GM19438 (cell line): Measurements from ENCODE around the gene STK24.
"Not testable (repeated sequence)": the region's sequence is repeated elsewhere in the genome, so short reads cannot be mapped to it uniquely, and the experiment has no call there.

Experiments
- ATAC-seq: cut with Tn5 transposase; IDR thresholded peaks from one replicate; pipeline ENCODE4 v1.9.1; 2021; ENCODE audit warnings: low read depth; ENCODE audit not compliant: unreplicated experiment

The STK24 gene

DNA sequence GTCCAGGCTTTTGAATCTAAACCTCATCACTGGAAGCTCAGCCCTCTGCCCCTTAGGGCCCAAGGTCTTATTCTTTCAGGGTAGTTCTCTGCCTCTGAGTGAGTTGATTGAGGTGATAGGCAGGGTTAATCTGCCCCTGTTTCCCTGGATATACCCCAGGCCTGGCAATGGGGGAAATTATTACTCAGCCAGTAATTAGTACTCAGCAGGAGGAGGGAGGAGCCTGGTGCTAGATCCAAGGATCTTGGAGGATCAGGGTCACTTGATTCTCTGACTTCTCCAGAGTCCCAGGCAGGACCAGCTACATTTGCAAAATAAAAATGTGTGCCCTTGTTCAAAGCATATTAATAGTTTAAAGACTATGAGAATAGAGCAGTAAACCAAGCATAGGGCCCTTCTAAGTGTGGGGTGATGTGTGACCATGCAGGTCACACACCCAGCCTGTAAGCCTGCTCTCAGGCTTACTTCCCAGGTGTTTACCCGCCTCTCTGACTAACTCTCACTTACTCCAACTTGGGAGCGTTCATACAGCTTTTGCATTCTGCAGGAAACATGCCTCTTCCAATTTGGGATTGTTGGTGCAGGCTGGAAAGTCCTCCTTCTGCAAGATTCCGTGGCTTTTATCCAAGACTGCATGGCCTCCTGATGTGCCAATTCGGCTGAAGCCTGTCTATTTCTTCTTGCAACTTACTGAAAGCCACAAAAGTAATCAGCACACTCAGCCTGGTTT, 7.9 kb upstream of the STK24 start:
- ATAC-seq = no peak

- no peak for ATAC-seq
Observed at GRCh38 chr13:98582947-98583346, 6.0 kb upstream of the STK24 start.

- ATAC-seq = no peak
Observed at GRCh38 chr13:98581971-98582702, 5.2 kb upstream of the STK24 start.

- no peak for ATAC-seq
Observed at GRCh38 chr13:98581381-98581780, 4.5 kb upstream of the STK24 start.

GRCh38 chr13:98580420-98580819, 3.5 kb upstream of the STK24 start:
- no peak for ATAC-seq

DNA sequence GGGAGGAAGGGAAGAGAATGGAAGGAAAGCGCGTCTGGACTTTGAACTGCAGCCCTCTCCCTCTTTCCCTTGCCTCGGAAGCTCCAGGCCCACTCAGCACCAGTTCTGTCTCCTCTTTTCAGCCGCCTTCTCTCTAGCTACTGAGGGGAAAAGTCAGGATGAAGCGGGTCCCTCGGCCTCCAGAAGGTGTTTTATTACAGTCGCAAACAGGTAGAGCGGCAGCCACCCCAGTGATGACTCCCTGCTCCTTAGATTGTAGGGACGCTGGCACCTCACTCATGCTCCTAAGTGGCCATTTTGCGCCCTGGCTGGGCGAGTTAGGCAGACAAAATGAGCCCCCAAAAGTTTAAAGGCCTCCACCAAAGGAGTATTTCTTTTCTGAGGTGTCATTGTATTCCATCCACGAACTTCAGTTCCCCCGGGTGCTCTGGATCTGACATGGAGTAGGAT, 954 bp upstream of the STK24 start:
- no peak for ATAC-seq

DNA sequence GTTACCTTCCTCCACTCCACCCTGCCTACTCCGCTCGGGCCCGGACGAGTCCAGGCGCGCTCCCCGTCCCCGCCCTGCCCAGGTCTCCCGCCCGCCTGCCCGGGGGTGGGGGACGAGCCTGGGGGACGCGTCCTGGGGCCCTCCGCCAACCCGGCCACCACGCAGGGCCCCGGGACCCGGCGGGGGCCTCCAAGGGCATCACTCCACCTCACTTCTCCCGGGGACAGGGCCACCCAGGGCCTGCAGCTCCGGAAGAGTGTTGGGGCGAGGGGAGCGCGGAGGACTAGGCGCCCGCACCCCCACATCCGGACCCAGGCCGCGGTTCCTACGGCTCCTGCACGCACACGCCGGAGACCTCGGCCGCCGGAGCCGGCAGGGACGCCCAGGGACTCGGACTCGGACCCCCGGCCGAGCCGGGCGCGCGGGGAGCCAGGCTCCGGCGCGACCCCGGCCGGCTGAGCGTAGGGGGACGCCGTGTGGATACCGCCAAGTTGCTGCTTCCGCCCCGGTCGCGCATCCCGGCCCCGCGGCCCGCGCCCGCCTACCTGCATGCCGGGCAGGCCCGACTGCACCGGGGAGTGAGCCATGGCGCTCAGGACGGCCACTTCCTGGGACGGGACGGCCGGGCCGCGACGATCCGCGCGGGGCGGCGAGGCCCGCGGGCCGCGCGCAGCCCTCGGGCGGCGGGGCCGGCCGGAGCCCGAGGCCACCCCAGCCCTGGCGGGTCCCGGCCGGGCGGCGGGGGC, 534 bp downstream of the STK24 start:
- ATAC-seq = peak; percentile 30

DNA sequence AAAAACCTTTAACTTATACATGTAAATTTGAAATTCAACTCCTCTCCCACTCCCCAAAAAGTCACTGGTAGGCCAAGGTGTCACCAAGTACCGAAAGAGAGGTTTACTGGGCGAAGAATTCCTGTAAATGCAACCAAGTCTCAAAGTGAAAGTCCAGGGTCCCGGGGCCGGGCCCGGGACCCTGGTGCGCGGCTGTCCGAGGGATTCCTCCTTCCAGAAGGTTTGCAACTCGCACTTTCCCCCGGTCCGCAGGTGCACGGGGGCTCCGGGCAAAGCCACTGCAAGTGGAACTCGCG, 1.1 kb downstream of the STK24 start:
- ATAC-seq = no peak

DNA sequence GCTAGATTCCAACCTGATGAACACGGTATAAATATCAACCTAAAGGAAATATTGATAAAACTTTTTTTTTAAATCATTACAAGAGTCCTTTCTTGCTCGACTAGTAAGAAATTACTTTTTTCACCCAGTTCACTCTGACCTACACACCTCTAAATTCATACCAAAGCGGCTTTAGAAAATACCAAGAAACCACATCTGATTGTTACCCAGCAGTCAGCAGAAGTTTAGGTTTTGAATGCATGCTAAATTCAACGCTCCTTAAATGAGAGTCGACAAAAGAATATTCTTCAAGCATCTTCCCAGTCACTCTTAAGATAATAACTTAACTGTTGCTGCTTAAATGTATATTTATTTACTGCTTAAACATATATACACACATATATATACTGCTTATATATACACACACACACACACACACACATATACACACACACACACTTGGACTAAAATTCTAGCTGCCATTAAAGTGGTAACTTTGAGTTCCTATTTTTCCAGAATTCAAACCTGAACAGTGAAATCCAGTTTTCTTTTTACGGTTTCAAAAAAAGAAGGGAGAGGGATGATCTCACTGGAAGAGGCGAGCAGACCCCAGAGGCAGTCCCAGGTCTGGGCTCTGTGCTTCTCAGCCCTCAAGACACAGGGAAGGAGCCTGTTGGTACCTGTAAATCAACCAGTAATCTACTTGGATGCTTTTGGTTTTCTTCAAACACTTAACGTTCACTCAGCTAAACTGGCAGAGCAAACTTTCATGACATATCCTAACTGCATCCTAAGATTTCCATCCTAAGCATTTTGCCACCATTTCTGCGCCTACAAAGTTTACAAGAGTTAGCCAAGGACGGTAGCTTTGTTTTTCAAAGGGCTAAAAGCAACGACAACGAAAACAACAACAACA, 1.7 kb downstream of the STK24 start:
- no peak for ATAC-seq

GRCh38 chr13:98571955-98572662, 4.8 kb downstream of the STK24 start:
- ATAC-seq = no peak

DNA sequence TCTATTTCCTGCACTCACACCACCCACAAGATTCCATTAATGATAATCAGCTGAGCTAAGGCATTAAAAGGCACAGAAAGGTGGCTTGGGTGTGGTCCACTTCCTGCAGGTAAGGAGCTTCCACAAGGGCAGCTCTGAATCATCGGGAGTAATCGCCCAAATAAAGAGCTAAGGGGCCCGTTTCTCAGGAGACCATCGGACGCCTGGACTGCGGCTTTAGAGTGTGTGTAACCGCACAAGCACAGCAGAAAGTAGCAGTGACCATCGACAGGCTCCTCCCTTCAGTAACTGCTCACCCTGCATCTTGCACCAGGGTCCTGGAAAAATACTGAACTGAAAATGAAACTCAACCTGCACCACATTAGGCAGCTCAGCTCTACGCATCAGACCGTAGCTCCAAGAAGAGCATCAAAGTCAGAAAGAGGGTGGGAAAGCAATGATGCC, 6.0 kb downstream of the STK24 start:
- ATAC-seq = peak; percentile 79

GRCh38 chr13:98569494-98570367, 7.2 kb downstream of the STK24 start:
- not testable (repeated sequence) for ATAC-seq

- no peak for ATAC-seq
Observed at GRCh38 chr13:98568918-98569317, 8.0 kb downstream of the STK24 start.

DNA sequence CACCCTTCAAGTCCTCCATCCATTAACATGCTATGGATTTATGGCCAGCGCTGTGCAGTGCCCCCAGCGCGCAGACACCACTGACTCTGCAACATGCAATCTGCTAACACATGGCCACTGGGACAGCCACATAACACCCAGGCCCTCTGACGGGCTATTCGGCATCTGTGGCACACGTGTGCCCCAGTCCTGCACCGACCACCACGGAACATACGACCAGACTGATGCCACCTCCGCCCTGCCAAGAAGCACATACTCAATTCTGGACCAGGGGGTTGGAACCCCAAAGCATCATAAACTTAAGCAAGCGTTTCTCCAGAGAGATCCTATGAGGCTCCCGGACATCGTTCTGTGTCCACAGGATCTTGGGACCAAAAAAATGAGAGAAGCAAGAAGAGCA, 9.8 kb downstream of the STK24 start:
- ATAC-seq = no peak

DNA sequence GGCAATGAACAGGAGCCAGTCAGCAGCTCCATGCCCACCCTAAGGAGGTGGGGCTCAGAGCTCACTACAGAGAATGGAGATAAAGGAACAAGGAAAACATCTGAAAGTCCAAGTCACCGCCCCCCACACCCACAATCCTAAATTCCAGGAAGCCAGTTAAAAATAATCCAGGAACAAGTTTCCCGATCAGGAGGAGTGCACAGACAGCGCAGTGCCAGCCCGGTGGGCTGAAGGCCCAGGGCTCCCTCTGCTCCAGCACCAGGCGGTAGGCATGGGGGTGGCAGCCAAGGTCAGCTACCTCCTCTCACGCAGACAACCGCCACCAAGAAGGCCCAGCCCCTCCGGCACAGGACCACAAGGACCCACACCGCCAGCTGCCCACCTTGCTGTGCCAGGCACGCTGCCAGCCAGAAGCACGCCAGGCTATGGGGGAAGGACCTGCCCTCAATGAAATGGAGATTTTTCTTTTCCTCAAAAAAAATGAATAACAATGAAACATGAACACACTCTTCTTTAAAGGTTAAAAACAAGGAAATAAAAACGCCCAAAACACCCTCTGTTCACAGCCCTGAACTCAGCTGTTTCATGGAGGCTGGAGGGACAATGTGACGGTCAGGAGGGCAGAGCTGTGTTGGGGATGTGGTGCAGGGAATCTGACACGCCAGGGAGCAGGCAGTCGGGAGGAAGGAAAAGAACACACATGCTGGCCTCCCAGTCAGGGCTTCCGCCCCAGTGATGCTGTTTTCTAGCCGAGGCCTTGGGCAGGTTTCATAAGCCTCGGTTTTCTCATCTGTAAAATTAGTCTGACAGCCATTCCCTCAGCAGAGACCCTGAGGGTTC, 11.0 kb downstream of the STK24 start:
- ATAC-seq = no peak

DNA sequence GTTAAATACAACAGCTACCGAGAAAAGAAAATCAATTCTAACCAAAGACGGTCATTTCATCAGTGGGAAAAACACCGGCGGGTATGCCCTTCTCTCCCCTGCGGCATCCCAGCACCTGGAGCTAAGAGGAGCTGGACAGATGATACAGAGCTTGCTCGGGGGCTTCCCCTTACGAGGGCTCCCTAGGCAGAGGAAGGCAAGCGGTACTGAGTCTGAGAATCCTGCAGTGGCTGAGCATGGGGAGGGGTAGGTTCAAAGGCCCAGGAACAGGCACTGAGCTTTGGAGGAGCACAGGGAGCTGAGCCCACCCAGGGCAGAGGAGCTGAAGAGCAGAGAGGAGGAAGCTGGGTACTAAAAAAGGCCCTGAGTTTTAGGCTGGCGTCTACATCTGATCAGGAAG, 12.7 kb downstream of the STK24 start:
- no peak for ATAC-seq

DNA sequence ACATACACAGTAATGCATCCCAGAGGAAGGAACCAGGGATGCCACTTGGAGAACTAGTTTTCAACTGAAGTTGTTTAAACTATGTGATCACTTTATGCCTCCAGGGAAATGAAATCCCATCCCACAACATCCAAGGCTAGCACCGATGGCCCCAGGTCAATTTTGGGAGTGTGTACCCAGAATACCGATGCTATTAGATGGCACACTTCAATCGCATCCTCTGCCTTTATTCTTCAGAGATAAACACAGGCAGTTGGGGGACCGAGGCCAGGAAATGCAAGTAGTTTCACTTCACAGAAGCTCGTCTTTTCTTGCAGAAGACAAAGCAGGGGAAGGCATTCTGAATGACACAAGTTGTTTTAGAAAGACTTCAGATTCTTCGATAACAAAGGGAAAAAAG, 13.8 kb downstream of the STK24 start:
- ATAC-seq = no peak

GRCh38 chr13:98559169-98559568, 17.7 kb downstream of the STK24 start:
- ATAC-seq = no peak
